GM12878 (cell line): ENCODE measurements around the gene OPN1MW3. TPM values are rescaled to one million over a fixed set of nuclear protein-coding genes. Genes with fewer than 3 reads are reported as not detected.

Source experiments
- ATAC-seq: fragments of 200-7000 bp; cut with Tn5 transposase; 3 replicates; pipeline ENCODE4 v1.9.1; 2020; ENCODE audit warnings: mild to moderate bottlenecking, moderate library complexity
- BruUV-seq: library from RNA; stranded (reverse); fragments of 400-500 nt; replicated peaks from 2 replicates; lab custom pipeline; 2021; lab: Mats Ljungman, UMichigan
- CTCF ChIA-PET: fragments of 300-600 bp; sonication (Branson Sonifier 250); formaldehyde crosslinking; extraction: SDS; loops from one replicate; lab custom pipeline; 2021; ENCODE audit warnings: inconsistent platforms; lab: Yijun Ruan, JAX
- POLR2A ChIA-PET: fragments of 350-600 bp; formaldehyde crosslinking; extraction: SDS; loops from one replicate; lab custom pipeline; 2021; ENCODE audit warnings: inconsistent platforms; lab: Charles Lee
- RAD21 ChIA-PET: fragments of 300-600 bp; sonication (Branson Sonifier 250); formaldehyde crosslinking; loops from one replicate; lab custom pipeline; 2023; ENCODE audit warnings: antibody characterized with exemption; ENCODE audit not compliant: unreplicated experiment; lab: Charles Lee
- SMC1A ChIA-PET: fragments of 300-600 bp; sonication (Branson Sonifier 250); formaldehyde crosslinking; loops from one replicate; lab custom pipeline; 2023; ENCODE audit not compliant: unreplicated experiment, uncharacterized antibody; lab: Charles Lee
- DNase-seq: peaks from one replicate; pipeline ENCODE4 v3.0.0-alpha.2; 2011; ENCODE audit warnings: low read depth, low spot score
- FAIRE-seq: peaks from 3 replicates; lab custom pipeline; 2011; peaks lifted over from hg19 to GRCh38; lab: Jason Lieb, UNC
- H2AFZ ChIP-seq: 2 replicates; pipeline ENCODE4 v1.6.0; 2011; ENCODE audit warnings: low read depth, low read length, control low read depth; ENCODE audit not compliant: control insufficient read depth
- H3K27ac ChIP-seq: 2 replicates; pipeline ENCODE4 v1.5.1; 2011; ENCODE audit warnings: control low read depth; ENCODE audit not compliant: control insufficient read depth, insufficient read depth
- H3K27me3 ChIP-seq, 2 experiments: replicated peaks in 1 of 2; 2 replicates each; pipeline versions ENCODE4 v1.6.0 to v1.6.1; 2011; ENCODE audit warnings: low read length in 1 of 2; ENCODE audit not compliant: control insufficient read depth in 2 of 2, insufficient read depth in 2 of 2
- H3K36me3 ChIP-seq, 2 experiments: 2 replicates each; pipeline ENCODE4 v1.5.1; 2011; ENCODE audit warnings: low read length in 1 of 2; ENCODE audit not compliant: control insufficient read depth in 2 of 2, insufficient read depth in 2 of 2
- H3K4me1 ChIP-seq: 2 replicates; pipeline ENCODE4 v1.6.1; 2011; ENCODE audit warnings: mild to moderate bottlenecking, low read length, moderate library complexity, mixed read lengths; ENCODE audit not compliant: control insufficient read depth, insufficient read depth
- H3K4me2 ChIP-seq: 2 replicates; pipeline ENCODE4 v1.6.0; 2011; ENCODE audit warnings: control low read depth; ENCODE audit not compliant: control insufficient read depth, insufficient read depth
- H3K4me3 ChIP-seq: fragments of 200-600 bp; sonication (generic); 2 replicates; pipeline ENCODE4 v1.5.1; 2016
- H3K79me2 ChIP-seq: 2 replicates; pipeline ENCODE4 v1.6.0; 2011; ENCODE audit warnings: low read length; ENCODE audit not compliant: control insufficient read depth, insufficient read depth
- H3K9ac ChIP-seq: 2 replicates; pipeline ENCODE4 v1.8.0; 2011; ENCODE audit warnings: low read length, control low read depth, mixed read lengths; ENCODE audit not compliant: control insufficient read depth, insufficient read depth
- H3K9me3 ChIP-seq: replicated peaks from 3 replicates; pipeline ENCODE4 v1.5.1; 2011; ENCODE audit warnings: mild to moderate bottlenecking, low read length; ENCODE audit not compliant: control insufficient read depth, insufficient read depth
- H4K20me1 ChIP-seq: 2 replicates; pipeline ENCODE4 v1.6.0; 2011; ENCODE audit not compliant: control insufficient read depth, insufficient read depth
- BMI1 ChIP-seq: fragments of 450-650 bp; IDR thresholded peaks from 2 replicates; pipeline ENCODE4 v1.6.1; 2016; ENCODE audit warnings: mild to moderate bottlenecking, moderate library complexity, borderline replicate concordance
- BRCA1 ChIP-seq: IDR thresholded peaks from 2 replicates; pipeline ENCODE4 v1.6.1; 2011; ENCODE audit warnings: low read depth, low read length, improper control_type of control experiment
- CHD4 ChIP-seq: fragments of 200-600 bp; sonication (generic); IDR thresholded peaks from 2 replicates; pipeline ENCODE4 v1.6.1; 2016; ENCODE audit warnings: mild to moderate bottlenecking
- ELK1 ChIP-seq: IDR thresholded peaks from 2 replicates; pipeline ENCODE4 v1.6.1; 2012; ENCODE audit warnings: low read depth, low read length, improper control_type of control experiment
- IKZF2 ChIP-seq, 2 experiments: fragments of 450-650 bp; IDR thresholded peaks; 2 replicates each; pipeline ENCODE4 v1.6.1; 2017; ENCODE audit warnings: mild to moderate bottlenecking in 2 of 2, moderate library complexity in 2 of 2
- NFYA ChIP-seq: IDR thresholded peaks from 2 replicates; pipeline ENCODE4 v1.6.1; 2011; ENCODE audit warnings: low read depth, mild to moderate bottlenecking, low read length, improper control_type of control experiment, borderline replicate concordance
- POLR2AphosphoS2 ChIP-seq: IDR thresholded peaks from 2 replicates; pipeline ENCODE4 v1.6.1; 2011; ENCODE audit warnings: low read depth, mild to moderate bottlenecking, low read length, improper control_type of control experiment, moderate library complexity
- RBBP5 ChIP-seq: fragments of 200-600 bp; sonication (generic); conservative IDR thresholded peaks from 2 replicates; pipeline ENCODE4 v1.6.1; 2016
- SIX5 ChIP-seq: IDR thresholded peaks from 2 replicates; pipeline ENCODE4 v1.6.1; 2011; ENCODE audit warnings: mild to moderate bottlenecking, low read depth, low read length, moderate library complexity; ENCODE audit not compliant: severe bottlenecking
- ZNF274 ChIP-seq: IDR thresholded peaks from one replicate; pipeline ENCODE4 v1.8.0; 2011; ENCODE audit not compliant: insufficient read length, insufficient read depth
- ZNF687 ChIP-seq: fragments of 450-650 bp; IDR thresholded peaks from 2 replicates; pipeline ENCODE4 v1.6.1; 2017; ENCODE audit warnings: mild to moderate bottlenecking, moderate library complexity
- WGBS: methylation state at CpG from one replicate; pipeline ENCODE4 v1.1.6; 2016; ENCODE audit warnings: low lambda C conversion rate; ENCODE audit not compliant: insufficient replicate concordance, insufficient coverage; ENCODE audit errors: missing lambda C conversion rate; 5-methylcytosine and 5-hydroxymethylcytosine counted together
- in situ Hi-C: fragments of 300-500 bp; cut with MboI; formaldehyde crosslinking; loops from 9 replicates; pipeline ENCODE4 v1.14.3; 2018; ENCODE audit warnings: mixed read lengths
- intact Hi-C: fragments of 100-400 bp; cut with micrococcal nuclease; formaldehyde crosslinking; loops from one replicate; pipeline ENCODE4 v1.14.2; 2022; ENCODE audit not compliant: unreplicated experiment
- polyA plus RNA-seq, 11 experiments: library from polyadenylated mRNA; depleted of rRNA in 4 of 11; unstranded in 6 of 11; stranded (reverse) in 5 of 11; fragments of >200 nt; fragmentation: Nextera tagmentation in 4 of 11; fragmentation: Illumina TruSeq in 1 of 11; extraction: Ambion mirVana in 4 of 11; extraction: Trizol in 1 of 11; gene quantifications; 1 replicate in 1 of 11; 2 replicates in 10 of 11; pipeline versions ENCODE4 v1.2.1 to v1.2.3, GENCODE V29; 2011 to 2016; ENCODE audit warnings: inconsistent platforms in 2 of 11, missing spikeins in 2 of 11, low read depth in 1 of 11
- total RNA-seq, 4 experiments: library from RNA; depleted of rRNA in 3 of 4; stranded (reverse); fragments of >200 nt in 3 of 4; fragmentation: Illumina TruSeq in 1 of 4; extraction: Trizol in 1 of 4; gene quantifications; 2 replicates each; pipeline versions ENCODE4 v1.2.1 to v1.2.3, GENCODE V29; 2013 to 2021

OPN1MW3 gene
- total and polyA plus RNA-seq, 10 of the 15 experiments (the other 5 are each of a cell fraction or from before 2014, with no cell fraction given) = not detected

- no peaks in the 10 kb centered on the region for H3K36me3 ChIP-seq
- H4K20me1 ChIP-seq = no peaks in the 10 kb centered on the region
- no peak overlapping the region for H3K4me2 ChIP-seq
- ATAC-seq = no peak
- WGBS = 39% methylated on average over 8 of the region's 8 CpGs
- ChIA-PET SMC1A (no interaction called here), CTCF (no interaction called here), RAD21 (no interaction called here), POLR2A (no interaction called here)
- no TSS peak for BruUV-seq
- no peak for TF ChIP-seq POLR2AphosphoS2
- TF ChIP-seq BMI1 = no peak
- TF ChIP-seq ZNF274 = no peak
- no peak overlapping the region for H3K9ac ChIP-seq
- no peak for DNase-seq
- H3K79me2 ChIP-seq = no peaks in the 10 kb centered on the region
- intact Hi-C loops = no loop called here
- H2AFZ ChIP-seq = no peak overlapping the region
- no peaks in the 10 kb centered on the region; the same call in 1 of the 2 replicates for H3K4me1 ChIP-seq
- H3K4me3 ChIP-seq = no peak overlapping the region
- no peaks in the 10 kb centered on the region; the same call in 2 of the 3 replicates for H3K9me3 ChIP-seq
- H3K27ac ChIP-seq = no peak overlapping the region
- no peak for FAIRE-seq
- no peaks in the 10 kb centered on the region for H3K27me3 ChIP-seq
- in situ Hi-C loops = loop anchor here (25.0 kb wide), 1 partner anchor 166 kb away; the partner anchor contains the start of gene OPN1LW
Measured at GRCh38 chrX:154303476-154303875, 46.1 kb downstream of the OPN1MW3 start.

- H2AFZ ChIP-seq = no peak overlapping the region
- ChIA-PET CTCF (no interaction called here), POLR2A (no interaction called here), SMC1A (no interaction called here), RAD21 (no interaction called here)
- H3K9ac ChIP-seq = no peak overlapping the region
- no TSS peak for BruUV-seq
- intact Hi-C loops = no loop called here
- no peak overlapping the region for H3K27ac ChIP-seq
- no peak for FAIRE-seq
- H4K20me1 ChIP-seq = no peaks in the 10 kb centered on the region
- H3K4me2 ChIP-seq = no peak overlapping the region
- H3K4me1 ChIP-seq = no peaks in the 10 kb centered on the region
- ATAC-seq = no peak
- in situ Hi-C loops = loop anchor here (25.0 kb wide), 1 partner anchor 168 kb away; the partner anchor contains the start of gene OPN1LW
- 21% methylated on average over 10 of the region's 10 CpGs for WGBS
- DNase-seq = no peak
- no peaks in the 10 kb centered on the region; the same call in 2 of the 3 replicates for H3K9me3 ChIP-seq
- no peaks in the 10 kb centered on the region for H3K27me3 ChIP-seq
- no peak overlapping the region for H3K4me3 ChIP-seq
- no peaks in the 10 kb centered on the region for H3K36me3 ChIP-seq
- no peaks in the 10 kb centered on the region for H3K79me2 ChIP-seq
- no peak for TF ChIP-seq CHD4
- TF ChIP-seq RBBP5 = no peak
- TF ChIP-seq IKZF2 (IDR thresholded peaks at IDR 0.05) = no peak
- no peak for TF ChIP-seq ZNF687
- TF ChIP-seq BRCA1 = no peak
- TF ChIP-seq NFYA = no peak
- TF ChIP-seq ELK1 = no peak
- TF ChIP-seq SIX5 = no peak
Measured at GRCh38 chrX:154304846-154305245, 47.5 kb downstream of the OPN1MW3 start.
